ENCODE measurements around the gene DIP2A. TPM values are rescaled to one million over a fixed set of nuclear protein-coding genes. Genes with fewer than 3 reads are reported as not detected.
"Not testable (repeated sequence)": the region's sequence is repeated elsewhere in the genome, so short reads cannot be mapped to it uniquely, and the experiment has no call there.

DIP2A gene
- total RNA-seq, 2 donors from 2014 or later: 51.0 to 52.2 TPM

DNA sequence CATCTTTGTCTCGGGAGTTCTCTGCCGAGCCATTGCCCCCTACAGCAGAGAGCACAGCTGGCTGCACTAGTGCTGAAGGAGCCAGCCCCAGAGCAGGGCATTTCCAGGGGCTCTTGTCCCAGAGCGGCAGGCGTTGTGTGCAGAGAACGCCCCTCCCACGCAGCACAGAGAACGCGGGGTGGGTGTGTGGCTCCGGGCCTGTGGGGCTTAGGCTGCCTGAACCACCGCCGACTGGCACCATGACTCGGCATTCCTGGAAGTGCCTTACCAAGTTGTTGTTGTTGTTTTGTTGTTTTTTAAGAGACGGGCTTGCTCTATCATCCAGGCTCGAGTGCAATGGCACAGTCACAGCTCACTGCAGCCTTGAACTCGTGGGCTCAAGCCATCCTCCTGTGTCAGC, 15.8 kb upstream of the DIP2A start:
- no peak for DNase-seq
- peaks cover 16% of the 10 kb centered on the region for H3K9me3 Mint-ChIP-seq
- Histone ChIP-seq H3K27me3 (ENCODE audit: control insufficient read depth, insufficient read depth, low read length, poor library complexity, severe bottlenecking) (no peaks in the 10 kb centered on the region), H3K4me1 (ENCODE audit: control insufficient read depth, insufficient read depth, low read length) (no peaks in the 10 kb centered on the region), H3K27ac (ENCODE audit: low read depth, low read length) (peak overlapping the region; percentile 12), H3K9me3 (ENCODE audit: control insufficient read depth, low read length) (peaks cover 6% of the 10 kb centered on the region), H3K36me3 (ENCODE audit: control insufficient read depth, insufficient read depth, low read length) (peaks cover 89% of the 10 kb centered on the region), H3K4me3 (ENCODE audit: low read length) (no peak overlapping the region), H3K9ac (ENCODE audit: extremely low read depth, low read length, poor library complexity, severe bottlenecking) (no peak overlapping the region)
- peaks cover 78% of the 10 kb centered on the region for H3K36me3 Mint-ChIP-seq (ENCODE audit: low read depth)
- WGBS, 2 experiments (ENCODE audit: insufficient coverage in 1 of 2, insufficient read length in 1 of 2): 93 to 95% methylated on average over 12 to 15 of the region's 15 CpGs
- H3K4me3 Mint-ChIP-seq: no peak overlapping the region
- no peaks in the 10 kb centered on the region for H3K27me3 Mint-ChIP-seq (ENCODE audit: insufficient read depth)
- peak overlapping the region; percentile 26 for H3K27ac Mint-ChIP-seq
- no peak for TF ChIP-seq CTCF (conservative IDR thresholded peaks at IDR 0.05)
- H3K4me1 Mint-ChIP-seq: no peaks in the 10 kb centered on the region

DNA sequence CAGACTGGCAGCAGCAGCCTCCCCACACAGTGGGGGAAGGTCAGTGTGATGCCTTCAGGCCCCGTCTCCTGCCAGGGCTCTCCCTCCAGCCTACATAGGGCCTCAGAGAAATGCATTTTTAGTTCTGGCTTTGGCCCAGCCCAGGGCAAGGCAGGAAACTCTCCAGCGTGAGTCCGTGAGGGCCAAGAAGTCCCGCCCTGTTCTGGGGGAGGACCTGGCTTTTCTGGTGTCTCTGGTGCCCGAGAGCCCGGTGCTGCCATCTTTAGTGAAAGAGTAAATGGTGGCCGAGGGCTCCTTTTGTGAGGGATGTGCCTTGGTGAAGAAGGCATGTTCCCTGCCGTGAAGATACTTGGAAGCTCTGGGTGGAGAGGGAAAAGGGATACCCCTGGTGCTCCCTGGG, 14.8 kb upstream of the DIP2A start:
- H3K4me3 Mint-ChIP-seq: no peak overlapping the region
- no peaks in the 10 kb centered on the region for H3K4me1 Mint-ChIP-seq
- Histone ChIP-seq H3K4me3 (ENCODE audit: low read length) (no peak overlapping the region), H3K36me3 (ENCODE audit: control insufficient read depth, insufficient read depth, low read length) (peaks cover 85% of the 10 kb centered on the region), H3K27ac (ENCODE audit: low read depth, low read length) (no peak overlapping the region), H3K4me1 (ENCODE audit: control insufficient read depth, insufficient read depth, low read length) (no peaks in the 10 kb centered on the region), H3K27me3 (ENCODE audit: control insufficient read depth, insufficient read depth, low read length, poor library complexity, severe bottlenecking) (no peaks in the 10 kb centered on the region), H3K9me3 (ENCODE audit: control insufficient read depth, low read length) (peaks cover 15% of the 10 kb centered on the region), H3K9ac (ENCODE audit: extremely low read depth, low read length, poor library complexity, severe bottlenecking) (no peak overlapping the region)
- H3K36me3 Mint-ChIP-seq (ENCODE audit: low read depth): peaks cover 82% of the 10 kb centered on the region
- peaks cover 26% of the 10 kb centered on the region for H3K9me3 Mint-ChIP-seq
- no peak for TF ChIP-seq CTCF (conservative IDR thresholded peaks at IDR 0.05)
- 92 to 93% methylated on average over 8 of the region's 8 CpGs for WGBS, 2 experiments (ENCODE audit: insufficient coverage in 1 of 2, insufficient read length in 1 of 2)
- H3K27ac Mint-ChIP-seq: peak overlapping the region; percentile 13
- DNase-seq: no peak
- no peaks in the 10 kb centered on the region for H3K27me3 Mint-ChIP-seq (ENCODE audit: insufficient read depth)

GRCh38 chr21:46448108-46448507, 10.6 kb upstream of the DIP2A start:
- Mint-ChIP-seq H3K4me3 (no peak overlapping the region), H3K9me3 (peaks cover 46% of the 10 kb centered on the region), H3K36me3 (ENCODE audit: low read depth) (peaks cover 70% of the 10 kb centered on the region), H3K27ac (no peak overlapping the region), H3K4me1 (no peaks in the 10 kb centered on the region), H3K27me3 (ENCODE audit: insufficient read depth) (no peaks in the 10 kb centered on the region)
- no peak overlapping the region for H3K27ac ChIP-seq (ENCODE audit: low read depth, low read length)
- H3K4me3 ChIP-seq (ENCODE audit: low read length): no peak overlapping the region
- no peak for DNase-seq
- no peak overlapping the region for H3K9ac ChIP-seq (ENCODE audit: extremely low read depth, low read length, poor library complexity, severe bottlenecking)
- 90 to 94% methylated on average over 4 to 5 of the region's 5 CpGs for WGBS, 2 experiments (ENCODE audit: insufficient coverage in 1 of 2, insufficient read length in 1 of 2)
- no peaks in the 10 kb centered on the region for H3K4me1 ChIP-seq (ENCODE audit: control insufficient read depth, insufficient read depth, low read length)
- TF ChIP-seq CTCF (conservative IDR thresholded peaks at IDR 0.05): no peak
- H3K9me3 ChIP-seq (ENCODE audit: control insufficient read depth, low read length): peaks cover 26% of the 10 kb centered on the region
- H3K36me3 ChIP-seq (ENCODE audit: control insufficient read depth, insufficient read depth, low read length): peaks cover 43% of the 10 kb centered on the region
- no peaks in the 10 kb centered on the region for H3K27me3 ChIP-seq (ENCODE audit: control insufficient read depth, insufficient read depth, low read length, poor library complexity, severe bottlenecking)

GRCh38 chr21:46448855-46449254, 9.8 kb upstream of the DIP2A start:
- not testable (repeated sequence) for H3K9ac ChIP-seq (ENCODE audit: extremely low read depth, low read length, poor library complexity, severe bottlenecking); DNase-seq; H3K27ac ChIP-seq (ENCODE audit: low read depth, low read length); H3K27me3 ChIP-seq (ENCODE audit: control insufficient read depth, insufficient read depth, low read length, poor library complexity, severe bottlenecking); H3K27me3 Mint-ChIP-seq (ENCODE audit: insufficient read depth); H3K27ac Mint-ChIP-seq; H3K4me1 ChIP-seq (ENCODE audit: control insufficient read depth, insufficient read depth, low read length); H3K4me3 ChIP-seq (ENCODE audit: low read length); H3K4me1 Mint-ChIP-seq; H3K4me3 Mint-ChIP-seq
- H3K9me3 Mint-ChIP-seq: peaks cover 46% of the 10 kb centered on the region
- whole genome bisulfite sequencing, 2 experiments (ENCODE audit: insufficient coverage in 1 of 2, insufficient read length in 1 of 2): 93 to 97% methylated on average over 3 to 6 of the region's 6 CpGs
- peaks cover 70% of the 10 kb centered on the region for H3K36me3 Mint-ChIP-seq (ENCODE audit: low read depth)
- peaks cover 26% of the 10 kb centered on the region for H3K9me3 ChIP-seq (ENCODE audit: control insufficient read depth, low read length)
- H3K36me3 ChIP-seq (ENCODE audit: control insufficient read depth, insufficient read depth, low read length): peaks cover 35% of the 10 kb centered on the region

Data from endodermal cell (in vitro differentiated cells).